Activated CD8-positive, alpha-beta memory T cell treated with anti-CD3 and anti-CD28 coated beads, Interleukin-2, amount 50 U/mL, for 4 hours (primary cell): Measurements from ENCODE around the gene GALNT16.
A peak's percentile ranks its signal among the peaks of the same experiment; 100 is the strongest.
"Not testable (repeated sequence)": the region's sequence is repeated elsewhere in the genome, so short reads cannot be mapped to it uniquely, and the experiment has no call there.

ENCODE experiments used
- DNase-seq: peaks from one replicate; pipeline ENCODE4 v3.0.0-alpha.2; 2020

Gene GALNT16

DNA sequence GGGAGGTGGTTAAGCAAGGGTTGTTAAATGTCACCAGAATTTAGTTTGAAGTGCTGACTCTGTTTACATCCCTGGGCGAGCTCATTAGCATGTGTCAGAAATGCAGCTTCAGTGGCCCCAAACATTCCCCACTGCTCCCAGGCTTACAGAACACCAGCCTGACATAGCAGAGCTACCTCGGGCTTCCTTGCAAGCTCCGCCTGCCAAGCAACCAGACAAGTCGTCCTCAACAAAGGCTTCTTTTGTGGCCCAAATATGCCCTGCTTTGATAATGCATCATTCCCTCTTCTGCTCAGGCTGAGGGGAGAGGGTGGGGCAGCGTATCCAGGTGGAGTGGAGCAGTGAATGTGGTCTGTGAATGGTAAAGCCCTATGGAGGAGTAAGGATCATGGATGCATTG lies 110.1 kb downstream of the GALNT16 start:
- DNase-seq: no peak

DNA sequence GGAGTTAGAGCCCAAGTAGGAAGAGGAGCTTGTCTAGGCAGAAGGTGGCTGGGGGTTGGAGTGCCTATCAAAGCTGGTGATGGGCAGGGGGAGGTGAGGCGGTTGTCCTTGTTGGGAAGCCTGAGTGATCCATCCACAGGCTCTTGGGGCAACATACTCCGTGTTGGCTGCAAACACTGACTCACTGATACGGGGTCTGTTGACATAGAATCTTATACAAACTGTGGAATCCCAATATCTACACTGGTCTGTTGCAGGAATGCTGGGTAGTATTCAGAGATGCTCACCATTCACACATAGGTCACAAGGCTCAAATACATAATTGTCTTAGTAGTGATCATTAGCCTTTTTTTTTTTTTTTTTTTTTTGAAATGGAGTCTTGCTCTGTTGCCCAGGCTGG lies 112.2 kb downstream of the GALNT16 start:
- no peak for DNase-seq

DNA sequence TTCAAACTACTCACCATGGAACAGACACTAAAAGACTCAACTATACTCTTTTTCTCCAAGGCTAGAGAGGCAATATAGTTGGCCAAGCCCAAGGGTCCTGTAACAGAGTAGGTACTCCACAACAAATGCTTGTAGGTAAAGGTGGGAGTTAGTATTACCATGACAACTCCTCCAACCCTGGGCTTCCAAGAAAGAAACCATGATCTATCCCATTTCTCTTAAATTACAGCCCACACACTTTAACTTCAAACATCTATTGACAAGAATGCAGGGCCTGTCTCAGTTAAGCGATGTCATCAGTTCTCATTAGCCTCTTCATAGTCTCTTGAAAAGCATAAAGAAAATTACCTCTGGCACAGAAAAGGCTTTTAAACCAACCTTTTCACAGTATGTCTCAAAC lies 113.1 kb downstream of the GALNT16 start:
- DNase-seq: no peak

DNA sequence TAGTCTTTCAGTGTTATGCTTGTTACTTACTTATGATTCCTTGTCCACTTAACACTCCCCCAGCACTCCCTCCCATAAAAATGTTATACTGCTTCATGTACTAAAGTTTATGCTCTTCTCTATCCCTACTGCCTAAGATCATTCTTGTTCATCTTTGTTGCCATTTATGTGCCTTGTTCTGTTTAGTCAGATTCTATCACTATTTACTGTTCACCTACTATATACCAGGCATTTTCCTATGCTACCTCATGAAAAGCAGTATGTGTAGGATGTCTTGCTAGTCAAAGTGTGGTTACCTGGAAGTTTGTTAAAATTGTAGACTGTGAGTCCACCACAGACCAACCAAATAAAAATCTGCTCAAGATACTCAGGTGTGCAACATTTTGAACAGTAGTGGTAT lies 114.3 kb downstream of the GALNT16 start:
- no peak for DNase-seq

DNA sequence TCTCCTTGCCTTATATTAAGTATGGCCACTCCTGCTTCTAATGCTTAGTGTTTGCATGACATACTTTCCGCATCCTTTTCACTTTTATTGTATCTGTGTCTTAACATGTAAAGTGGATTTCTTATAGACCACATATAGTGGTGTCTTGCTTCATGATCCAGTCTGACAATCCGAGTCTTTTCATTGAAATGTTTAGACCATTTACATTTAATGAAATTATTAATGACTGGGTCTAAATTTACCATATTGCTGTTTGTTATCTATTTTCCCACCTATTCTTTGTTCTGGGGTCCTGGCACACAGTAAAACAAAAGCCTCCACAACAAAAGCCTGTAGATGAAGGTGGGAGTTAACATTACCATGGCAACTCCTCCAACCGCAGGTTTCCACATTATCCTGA lies 115.2 kb downstream of the GALNT16 start:
- no peak for DNase-seq

DNA sequence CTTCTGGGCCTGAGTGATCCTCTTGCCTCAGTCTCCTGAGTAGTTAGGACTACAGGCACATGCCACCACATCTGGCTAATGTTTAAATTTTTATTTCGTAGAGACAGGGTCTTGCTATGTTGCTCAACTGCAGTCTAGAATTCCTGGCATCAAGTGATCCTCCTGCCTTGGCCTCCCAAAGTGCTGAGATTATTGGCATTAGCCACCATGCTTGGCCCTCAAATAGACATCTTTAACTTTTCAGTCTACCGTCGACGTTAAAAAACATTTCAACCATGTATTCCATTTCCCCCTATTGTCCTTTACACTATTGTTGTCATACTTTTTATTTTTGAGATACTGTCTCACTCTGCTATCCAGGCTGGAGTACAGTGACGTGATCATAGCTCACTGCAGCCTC lies 115.8 kb downstream of the GALNT16 start:
- DNase-seq: no peak

DNA sequence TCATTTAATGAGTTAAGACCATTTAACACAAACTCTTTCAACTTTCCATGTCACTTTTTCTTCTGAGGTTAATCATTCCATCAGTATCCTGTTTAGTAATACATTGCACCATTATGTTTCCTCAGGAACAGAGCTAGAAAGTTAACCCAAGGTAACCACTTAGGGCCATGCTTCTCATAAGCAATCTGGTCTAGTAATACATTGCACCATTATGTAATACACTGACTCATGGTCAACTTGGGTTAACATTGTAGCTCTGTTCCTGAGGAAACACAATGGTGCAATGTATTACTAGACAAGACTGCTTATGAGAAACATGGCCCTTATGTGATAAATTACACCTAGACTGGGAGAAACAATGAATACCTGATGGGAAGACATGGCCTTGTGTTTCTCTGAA lies 116.5 kb downstream of the GALNT16 start:
- DNase-seq: no peak

DNA sequence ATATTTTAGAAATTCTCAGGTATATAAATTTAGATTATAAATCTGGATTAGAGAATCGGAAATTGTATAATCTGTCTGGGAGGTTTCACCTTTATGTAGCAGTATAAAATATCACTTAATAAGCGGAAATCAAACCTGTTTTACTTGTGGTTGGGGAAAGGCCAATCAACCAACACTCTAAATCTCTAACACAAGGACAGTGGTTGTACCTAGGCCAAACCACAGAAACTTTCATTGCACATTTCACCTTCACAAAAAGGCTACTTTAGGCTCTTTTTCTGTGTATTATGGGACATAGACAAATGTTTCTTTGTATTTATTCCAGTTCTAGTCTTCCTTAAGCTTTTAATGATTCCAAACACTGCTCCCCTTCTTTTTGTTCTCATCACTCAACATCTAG lies 118.3 kb downstream of the GALNT16 start:
- no peak for DNase-seq

DNA sequence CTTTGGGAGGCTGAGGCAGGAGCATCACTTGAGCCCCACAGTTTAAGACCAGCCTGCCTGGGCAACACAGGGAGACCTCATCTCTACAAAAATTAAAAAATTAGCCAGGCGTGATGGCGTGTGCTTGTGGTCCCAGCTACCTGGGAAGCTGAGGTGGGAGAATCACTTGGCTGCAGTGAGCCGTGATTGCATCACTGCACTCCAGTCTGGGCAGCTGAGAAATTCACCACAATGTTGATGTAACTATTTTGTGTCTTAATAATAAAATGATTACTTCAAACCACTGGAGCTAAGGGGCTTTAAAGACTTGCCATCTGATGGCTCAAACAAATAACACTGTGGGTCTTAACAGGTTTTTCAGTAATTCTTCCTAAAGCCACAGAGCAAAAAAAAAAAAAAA lies 127.4 kb downstream of the GALNT16 start:
- no peak for DNase-seq

DNA sequence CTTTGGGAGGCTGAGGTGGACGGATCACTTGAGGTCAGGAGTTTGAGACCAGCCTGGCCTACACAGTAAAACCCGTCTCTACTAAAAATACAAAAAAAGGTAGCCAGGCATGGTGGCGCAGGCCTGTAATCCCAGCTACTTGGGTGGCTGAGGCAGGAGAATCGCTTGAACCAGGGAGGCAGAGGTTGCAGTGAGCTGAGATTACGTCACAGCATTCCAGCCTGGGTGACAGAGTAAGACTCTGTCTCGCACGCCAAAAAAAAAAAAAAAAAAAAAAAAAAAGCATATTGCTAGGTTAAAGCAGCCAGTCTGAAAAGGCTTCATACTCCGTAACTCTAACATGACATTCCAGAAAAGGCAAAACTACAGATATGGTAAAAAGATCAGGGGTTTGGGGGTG lies 131.4 kb downstream of the GALNT16 start:
- not testable (repeated sequence) for DNase-seq

DNA sequence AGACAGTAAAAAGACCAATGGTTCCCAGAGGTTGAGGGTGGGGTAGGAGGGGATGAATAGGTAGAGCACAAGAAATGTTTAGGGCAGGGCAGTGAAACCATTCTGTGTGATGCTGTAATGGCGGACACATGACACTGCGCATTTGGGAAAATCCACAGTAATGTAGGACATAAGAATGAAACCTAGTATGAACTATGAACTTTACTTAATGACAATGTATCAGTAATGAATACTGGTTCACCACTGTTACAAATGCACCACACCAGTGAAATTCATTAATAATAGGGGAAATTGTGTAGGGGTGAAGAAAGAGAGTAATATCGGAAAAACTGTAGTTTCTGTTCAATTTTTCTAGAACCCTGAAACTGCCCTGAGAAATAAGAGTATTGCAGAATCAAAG lies 132.5 kb downstream of the GALNT16 start:
- DNase-seq: no peak

DNA sequence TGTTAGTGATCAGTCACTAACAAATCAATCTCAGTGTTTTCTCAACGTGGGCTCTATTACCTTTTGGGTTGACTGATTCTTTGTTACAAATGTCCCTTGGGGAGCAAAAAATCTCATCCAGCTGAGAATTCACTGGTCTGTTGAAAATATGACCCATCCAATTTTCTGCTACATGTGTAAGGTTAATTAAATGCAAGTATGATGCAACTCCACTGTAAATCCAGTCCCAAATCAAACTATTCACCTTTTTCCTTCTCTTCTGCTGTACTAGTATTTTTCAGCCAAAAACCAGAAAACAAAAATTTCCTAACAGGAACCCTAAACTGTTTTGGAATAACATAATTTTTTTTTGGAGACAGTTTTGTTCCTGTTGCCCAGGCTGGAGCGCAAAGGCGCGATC lies 136.0 kb downstream of the GALNT16 start:
- no peak for DNase-seq

DNA sequence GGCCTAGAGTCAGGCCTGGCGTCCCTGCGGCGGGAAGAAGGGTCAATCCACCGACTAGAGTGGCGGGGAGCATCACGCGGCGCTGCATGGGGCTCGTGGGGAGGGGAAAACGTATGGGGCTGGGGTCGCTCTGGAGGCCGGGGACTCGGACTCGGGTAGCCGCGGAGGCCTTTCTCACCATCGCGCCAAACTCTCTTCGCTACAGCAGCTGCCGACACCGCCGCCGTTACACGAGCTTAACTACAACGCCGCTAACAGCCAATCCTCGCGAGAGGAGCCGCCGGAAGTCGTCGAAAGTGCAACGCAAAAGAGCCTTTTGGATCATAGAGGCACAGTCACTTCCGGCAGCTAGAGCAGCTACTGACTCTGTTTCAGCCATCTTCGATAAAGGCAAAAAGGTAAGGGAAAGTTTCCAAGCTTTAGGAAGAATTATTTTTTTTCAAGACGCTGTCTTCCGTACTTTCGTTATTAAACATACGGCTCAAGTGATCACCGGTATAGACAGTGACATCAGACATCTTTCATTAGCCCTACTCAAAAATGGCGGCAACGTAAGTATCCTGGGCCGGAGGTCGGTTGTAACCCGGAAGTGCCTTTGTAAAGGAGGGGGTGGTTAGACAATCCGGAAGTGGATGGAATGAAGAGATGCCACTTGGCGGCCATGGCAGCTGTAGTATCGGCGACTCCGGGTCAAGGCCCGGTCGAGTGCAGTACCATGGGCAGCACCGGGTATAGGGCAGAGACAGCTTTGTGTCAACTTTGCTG lies 138.3 kb downstream of the GALNT16 start, which contains the start of the genes ERH and SLC39A9:
TSS of gene ERH (minus strand) at position 247 of the 765 bp plus-strand sequence. CDS start at position 181, 66 bp downstream.
TSS of gene SLC39A9 (plus strand) at position 640 of the 765 bp plus-strand sequence. CDS start 678 bp downstream, outside the sequence.
- peak; percentile 93 for DNase-seq

DNA sequence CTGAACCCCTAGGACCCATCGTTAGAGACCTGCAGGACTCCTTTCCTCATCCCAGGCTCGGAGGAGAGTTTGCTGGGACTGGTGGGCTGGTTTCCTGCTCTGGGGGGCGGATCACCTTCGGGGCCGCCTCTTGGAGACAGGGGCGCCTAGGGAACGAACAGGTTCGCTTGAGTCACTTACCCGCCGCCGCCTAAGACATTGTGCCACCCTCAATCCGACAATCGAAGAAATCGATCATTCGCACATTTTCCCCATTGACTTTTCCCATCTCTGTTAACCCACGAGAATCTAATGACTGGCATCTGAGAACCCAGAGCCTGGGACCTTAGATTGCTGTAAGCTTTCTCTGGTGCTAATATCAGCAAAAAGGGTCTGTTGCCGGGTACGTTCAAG lies 138.9 kb downstream of the GALNT16 start:
- DNase-seq: peak; percentile 64

DNA sequence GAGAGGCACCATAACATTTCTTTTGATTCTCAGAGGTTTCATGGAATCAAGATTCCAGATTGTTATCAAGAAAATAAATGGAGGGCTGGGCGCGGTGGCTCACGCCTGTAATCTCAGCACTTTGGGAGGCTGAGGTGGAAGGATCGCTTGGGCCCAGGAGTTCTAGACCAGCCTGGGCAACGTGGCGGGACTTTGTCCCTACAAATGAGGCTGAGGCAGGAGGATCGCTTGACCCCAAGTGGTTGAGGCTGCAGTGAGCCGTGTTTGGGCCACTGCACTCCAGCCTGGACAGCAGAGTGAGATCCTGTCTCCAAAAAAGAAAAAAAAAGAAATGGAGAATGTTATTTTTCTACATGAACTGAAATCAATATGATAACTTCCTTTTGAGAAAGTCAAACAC lies 139.8 kb downstream of the GALNT16 start:
- DNase-seq: no peak

DNA sequence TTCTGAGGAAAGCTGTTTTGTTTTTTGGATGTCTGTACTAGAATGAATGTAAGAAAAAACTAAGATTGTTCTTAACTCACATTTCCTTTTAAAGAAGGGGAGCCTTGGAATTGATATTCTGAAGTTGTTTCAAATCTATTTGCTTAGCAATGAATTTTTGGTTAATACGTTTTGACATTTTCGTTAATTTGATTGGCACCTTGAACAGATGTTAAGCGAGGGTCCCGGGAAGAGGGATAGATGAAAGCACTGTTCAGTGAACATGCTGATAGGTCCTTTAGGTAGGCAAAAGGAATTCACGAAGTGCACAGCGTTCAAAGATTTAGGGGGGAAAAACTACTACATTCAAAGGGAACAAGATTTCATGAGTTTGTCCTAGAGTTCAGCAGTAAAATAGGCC lies 140.2 kb downstream of the GALNT16 start:
- no peak for DNase-seq

DNA sequence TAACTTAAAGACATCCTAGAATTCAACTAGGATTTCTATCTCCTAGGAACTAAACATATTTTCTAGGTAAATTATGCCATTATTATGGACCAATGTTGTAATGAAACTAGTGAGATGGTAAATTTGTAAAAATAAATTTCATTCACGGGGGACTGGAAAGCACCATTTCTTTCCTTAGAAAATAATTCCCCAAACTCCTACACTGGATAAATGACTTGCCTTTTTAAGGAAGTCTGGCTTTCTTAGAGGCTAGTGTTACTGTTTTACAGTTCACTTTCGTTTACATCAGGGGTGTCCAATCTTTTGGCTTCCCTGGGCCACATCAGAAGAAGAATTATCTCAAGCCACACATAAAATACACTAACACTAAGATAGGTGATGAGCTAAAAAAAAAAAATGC lies 141.9 kb downstream of the GALNT16 start:
- DNase-seq: no peak

DNA sequence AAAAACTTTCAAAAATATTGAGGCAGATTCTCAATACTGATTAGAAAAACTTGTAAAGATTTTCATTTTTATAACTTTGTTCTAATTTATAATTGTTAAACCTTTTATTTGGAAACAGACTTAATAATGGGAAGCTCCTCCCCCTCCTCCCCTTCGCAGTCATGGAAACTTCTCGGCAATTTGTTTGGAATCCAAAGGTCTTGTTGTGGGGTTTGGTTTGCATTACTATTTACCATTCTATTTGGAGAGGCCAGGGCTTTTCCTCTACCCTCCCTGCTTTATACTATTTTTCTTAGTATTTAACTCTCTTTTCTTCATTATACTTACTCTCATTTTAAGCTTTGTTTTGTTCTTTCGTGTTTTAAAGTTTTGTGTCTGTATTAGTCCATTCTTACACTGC lies 144.5 kb downstream of the GALNT16 start:
- no peak for DNase-seq

DNA sequence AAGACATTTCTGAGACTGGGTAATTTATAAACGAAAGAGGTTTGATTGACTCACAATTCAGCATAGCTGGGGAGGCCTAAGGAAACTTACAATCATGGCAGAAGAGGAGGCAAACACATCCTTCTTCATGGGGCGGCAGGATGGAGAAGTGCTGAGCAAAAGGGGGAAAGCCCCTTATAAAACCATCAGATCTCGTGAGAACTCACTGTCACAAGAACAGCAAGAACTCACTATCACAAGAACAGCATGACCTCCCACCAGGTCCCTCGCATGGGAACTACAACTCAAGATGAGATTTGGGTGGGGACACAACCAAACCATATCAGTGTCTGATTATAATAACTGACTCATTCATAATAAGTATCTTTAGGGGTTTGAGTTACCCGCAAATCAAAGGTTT lies 144.9 kb downstream of the GALNT16 start:
- DNase-seq: no peak

DNA sequence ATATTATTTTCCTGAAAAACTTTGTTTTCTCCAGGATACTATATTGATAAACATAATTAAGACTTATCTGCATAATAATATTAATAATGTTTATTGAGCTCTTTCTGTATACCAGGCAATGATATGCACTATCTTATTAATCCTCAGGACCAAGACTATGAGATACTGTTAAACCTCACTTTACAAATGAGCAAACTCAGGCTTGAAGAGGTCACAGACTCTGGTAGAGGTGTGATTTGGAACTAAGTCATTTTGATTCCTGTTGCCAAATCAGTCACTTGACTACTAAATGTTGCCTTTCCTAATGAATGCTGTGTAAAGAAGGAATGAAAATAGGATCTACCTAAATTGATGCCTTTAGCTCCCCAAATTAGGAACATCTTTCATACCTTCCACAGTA lies 145.8 kb downstream of the GALNT16 start:
- no peak for DNase-seq
